ENCODE data around the gene FOXP1. TPM values are rescaled to one million over a fixed set of nuclear protein-coding genes. Genes with fewer than 3 reads are reported as not detected.

Gene FOXP1
- total and polyA plus RNA-seq, 2 of the 13 experiments (the other 11 are each of a cell fraction or from before 2014, with no cell fraction given) = 40.4 to 59.0 TPM

- TF ChIP-seq ZNF609 (CRISPR knock-in tag; IDR thresholded peaks at IDR 0.05; ENCODE audit: borderline replicate concordance) (no peak), ESRRA (CRISPR knock-in tag; IDR thresholded peaks at IDR 0.05; ENCODE audit: low read depth) (no peak), ZFP91 (CRISPR knock-in tag; IDR thresholded peaks at IDR 0.05; ENCODE audit: borderline replicate concordance) (no peak), SNAPC5 (CRISPR knock-in tag; IDR thresholded peaks at IDR 0.05; ENCODE audit: borderline replicate concordance) (no peak), ATF4 (CRISPR knock-in tag; IDR thresholded peaks at IDR 0.05) (peak in 1 of 2 experiments; percentile 51; a peak in 2 of 4 replicates), RFX5 (IDR thresholded peaks at IDR 0.05; ENCODE audit: low read depth, low read length) (no peak), ISX (CRISPR knock-in tag; conservative IDR thresholded peaks at IDR 0.05) (no peak), ZNF230 (CRISPR knock-in tag; IDR thresholded peaks at IDR 0.05) (no peak), ZNF264 (CRISPR knock-in tag; IDR thresholded peaks at IDR 0.05) (no peak), ZNF276 (CRISPR knock-in tag; IDR thresholded peaks at IDR 0.05; ENCODE audit: low read depth) (no peak), KLF6 (CRISPR knock-in tag; IDR thresholded peaks at IDR 0.05) (no peak), MATR3 (CRISPR knock-in tag; IDR thresholded peaks at IDR 0.05) (no peak), CERS6 (CRISPR knock-in tag; IDR thresholded peaks at IDR 0.05) (no peak), GTF3A (CRISPR knock-in tag; conservative IDR thresholded peaks at IDR 0.05) (no peak)
Observed at GRCh38 chr3:71025516-71025915, 558.0 kb downstream of the FOXP1 start (continued).
